Measurements from ENCODE around the gene SUSD3.

The SUSD3 gene

GRCh38 chr9:93126151-93126781 is 67.8 kb downstream of the SUSD3 start:
- no peak for DNase-seq (ENCODE audit: low read depth)

GRCh38 chr9:93126825-93127368 is 68.4 kb downstream of the SUSD3 start:
- DNase-seq (ENCODE audit: low read depth), result no peak

- DNase-seq (ENCODE audit: low read depth), result no peak
Measured at GRCh38 chr9:93127395-93127911, 69.0 kb downstream of the SUSD3 start.

- DNase-seq (ENCODE audit: low read depth), result no peak
Measured at GRCh38 chr9:93128011-93128714, 69.7 kb downstream of the SUSD3 start.

GRCh38 chr9:93128715-93129224 is 70.3 kb downstream of the SUSD3 start:
- DNase-seq (ENCODE audit: low read depth), result no peak

GRCh38 chr9:93129286-93129685 is 70.8 kb downstream of the SUSD3 start:
- no peak for DNase-seq (ENCODE audit: low read depth)

GRCh38 chr9:93129691-93130500 is 71.4 kb downstream of the SUSD3 start:
- DNase-seq (ENCODE audit: low read depth), result no peak

- DNase-seq (ENCODE audit: low read depth), result no peak
Measured at GRCh38 chr9:93130861-93131481, 72.5 kb downstream of the SUSD3 start.

- DNase-seq (ENCODE audit: low read depth), result no peak
Measured at GRCh38 chr9:93131599-93132286, 73.2 kb downstream of the SUSD3 start.

GRCh38 chr9:93132287-93132927 is 73.9 kb downstream of the SUSD3 start:
- DNase-seq (ENCODE audit: low read depth), result no peak

GRCh38 chr9:93132946-93133680 is 74.6 kb downstream of the SUSD3 start:
- DNase-seq (ENCODE audit: low read depth), result peak; percentile 24

- no peak for DNase-seq (ENCODE audit: low read depth)
Measured at GRCh38 chr9:93133681-93134014, 75.1 kb downstream of the SUSD3 start.

GRCh38 chr9:93134015-93134739 is 75.7 kb downstream of the SUSD3 start, which contains the start of gene NINJ1:
NINJ1 (minus strand) TSS chr9:93134251; CDS start chr9:93134217, 34 bp downstream.
- peak; percentile 62 for DNase-seq (ENCODE audit: low read depth)
